Activated naive CD4-positive, alpha-beta T cell treated with anti-CD3 and anti-CD28 coated beads, Interleukin-2, amount 50 U/mL, for 24 hours (primary cell): Measurements from ENCODE around the gene ZNF780A.
"Not testable (repeated sequence)": the region's sequence is repeated elsewhere in the genome, so short reads cannot be mapped to it uniquely, and the experiment has no call there.

ENCODE experiments used
- H3K27ac Mint-ChIP-seq: one replicate; pipeline ENCODE4 v1.8.0; 2021; ENCODE audit warnings: mild to moderate bottlenecking, mixed read lengths
- H3K27me3 Mint-ChIP-seq: one replicate; pipeline ENCODE4 v1.8.0; 2021; ENCODE audit warnings: mixed read lengths
- H3K36me3 Mint-ChIP-seq: one replicate; pipeline ENCODE4 v1.8.0; 2021; ENCODE audit warnings: mixed read lengths
- H3K4me1 Mint-ChIP-seq: one replicate; pipeline ENCODE4 v1.8.0; 2021; ENCODE audit warnings: mixed read lengths
- H3K4me3 Mint-ChIP-seq: one replicate; pipeline ENCODE4 v1.8.0; 2021; ENCODE audit warnings: mild to moderate bottlenecking, mixed read lengths
- H3K9me3 Mint-ChIP-seq: one replicate; pipeline ENCODE4 v1.8.0; 2021; ENCODE audit warnings: mixed read lengths

ZNF780A gene

GRCh38 chr19:40090241-40091204 is at the start of gene ZNF780A:
Gene ZNF780A (minus strand): TSS chr19:40090943. CDS start chr19:40084753, 6,190 bp downstream.
- Mint-ChIP-seq H3K9me3 (no peaks in the 10 kb centered on the region), H3K27ac (peak within 1 kb of the TSS; percentile 99), H3K36me3 (peaks cover 13% of the 10 kb centered on the region), H3K27me3 (peaks cover 3% of the 10 kb centered on the region), H3K4me3 (peak within 1 kb of the TSS; percentile 100), H3K4me1 (peaks cover 50% of the 10 kb centered on the region)

DNA sequence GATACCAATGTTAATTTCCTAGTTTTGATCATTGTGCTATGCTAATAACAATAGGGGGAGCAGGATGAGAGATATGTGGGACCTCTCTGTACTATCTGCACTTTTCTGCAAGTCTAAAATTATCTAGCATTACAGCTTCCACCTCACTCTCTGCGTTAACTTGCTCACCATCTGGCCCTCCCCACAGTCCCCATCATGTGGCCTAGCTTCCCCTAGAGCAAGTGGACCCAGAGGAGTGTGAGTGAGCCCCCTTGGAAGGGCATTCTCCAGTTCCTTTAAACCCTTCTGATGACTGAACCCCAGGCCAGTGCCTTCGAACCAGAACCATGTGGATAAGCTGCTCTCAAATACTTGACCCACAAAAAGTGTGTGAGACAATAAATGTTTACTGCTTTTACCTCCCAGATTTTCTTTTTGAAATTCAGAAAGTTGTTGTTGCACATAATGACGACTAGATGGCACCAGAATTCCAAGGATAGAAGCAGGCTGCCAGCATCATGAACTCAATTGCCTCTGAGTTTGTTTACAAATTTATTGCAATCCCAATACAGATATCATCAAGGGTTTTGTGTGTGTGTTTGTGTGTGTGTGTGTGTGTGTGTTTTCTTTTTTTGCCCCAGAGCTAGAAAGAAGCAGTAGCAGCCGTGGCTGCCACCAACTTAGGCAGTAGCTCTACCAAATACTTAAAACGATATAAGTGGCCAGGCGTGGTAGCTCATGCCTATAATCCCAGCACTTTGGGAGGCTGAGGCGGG is 49.0 kb upstream of the ZNF780A start:
- H3K9me3 Mint-ChIP-seq, result no peaks in the 10 kb centered on the region
- no peak overlapping the region for H3K4me3 Mint-ChIP-seq
- peaks cover 24% of the 10 kb centered on the region for H3K4me1 Mint-ChIP-seq
- H3K27ac Mint-ChIP-seq, result peak overlapping the region; percentile 25
- no peaks in the 10 kb centered on the region for H3K27me3 Mint-ChIP-seq
- no peaks in the 10 kb centered on the region for H3K36me3 Mint-ChIP-seq

GRCh38 chr19:40136818-40137217 is 46.1 kb upstream of the ZNF780A start:
- Mint-ChIP-seq H3K9me3 (no peaks in the 10 kb centered on the region), H3K36me3 (no peaks in the 10 kb centered on the region), H3K4me3 (no peak overlapping the region), H3K27me3 (no peaks in the 10 kb centered on the region), H3K4me1 (peaks cover 4% of the 10 kb centered on the region), H3K27ac (no peak overlapping the region)

- Mint-ChIP-seq H3K9me3 (peaks cover 11% of the 10 kb centered on the region), H3K27ac (no peak overlapping the region), H3K4me3 (no peak overlapping the region), H3K27me3 (no peaks in the 10 kb centered on the region), H3K36me3 (no peaks in the 10 kb centered on the region), H3K4me1 (peaks cover 2% of the 10 kb centered on the region)
Observed at GRCh38 chr19:40134866-40135265, 44.1 kb upstream of the ZNF780A start.

GRCh38 chr19:40133491-40133890 is 42.7 kb upstream of the ZNF780A start:
- Mint-ChIP-seq H3K27me3 (peaks cover 4% of the 10 kb centered on the region), H3K9me3 (peaks cover 16% of the 10 kb centered on the region), H3K27ac (no peak overlapping the region), H3K36me3 (peaks cover 2% of the 10 kb centered on the region), H3K4me1 (no peaks in the 10 kb centered on the region), H3K4me3 (no peak overlapping the region)

DNA sequence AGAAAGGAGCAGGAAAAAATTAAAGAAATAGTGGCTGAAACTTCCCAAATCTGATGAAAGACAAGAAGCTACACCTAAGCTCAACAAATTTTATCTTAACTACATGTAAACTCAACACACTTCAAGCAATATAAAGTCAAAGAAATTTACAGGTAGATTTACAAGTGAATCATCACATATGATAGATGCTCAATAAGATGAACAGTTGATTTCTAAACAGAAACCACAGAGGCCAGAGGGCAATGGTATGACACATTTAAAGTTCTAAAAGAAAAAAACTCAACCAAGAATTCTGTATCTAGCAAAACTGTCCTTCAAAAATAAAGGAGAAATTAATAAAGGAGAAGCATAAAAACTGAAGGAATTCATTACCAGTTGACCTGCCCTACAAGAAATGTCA is 39.3 kb upstream of the ZNF780A start:
- Mint-ChIP-seq H3K4me3 (no peak overlapping the region), H3K27me3 (peaks cover 22% of the 10 kb centered on the region), H3K9me3 (peaks cover 16% of the 10 kb centered on the region), H3K4me1 (no peaks in the 10 kb centered on the region), H3K36me3 (peaks cover 4% of the 10 kb centered on the region), H3K27ac (no peak overlapping the region)

- no peak overlapping the region for H3K4me3 Mint-ChIP-seq
- H3K27ac Mint-ChIP-seq, result no peak overlapping the region
- H3K36me3 Mint-ChIP-seq, result peaks cover 4% of the 10 kb centered on the region
- peaks cover 24% of the 10 kb centered on the region for H3K27me3 Mint-ChIP-seq
- H3K9me3 Mint-ChIP-seq, result peaks cover 16% of the 10 kb centered on the region
- H3K4me1 Mint-ChIP-seq, result no peaks in the 10 kb centered on the region
Observed at GRCh38 chr19:40129425-40129824, 38.7 kb upstream of the ZNF780A start.

DNA sequence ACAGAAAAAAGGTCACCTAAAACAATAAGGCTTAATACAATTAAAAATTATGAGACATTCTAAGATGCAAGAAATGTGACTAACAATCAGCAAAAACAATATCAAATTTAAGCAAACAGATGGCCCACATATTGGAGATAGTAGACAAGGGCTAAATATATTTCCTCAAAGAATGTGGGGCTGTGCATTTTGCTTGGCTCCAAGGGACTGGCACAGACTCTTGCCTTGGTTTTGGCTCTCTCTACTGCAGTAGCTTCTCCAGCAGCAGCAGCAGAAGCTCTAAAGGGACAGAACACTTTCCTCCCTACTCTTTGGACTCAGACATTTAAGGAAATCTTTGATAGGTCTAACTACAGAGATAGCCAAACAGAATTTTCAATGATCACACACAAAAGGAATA is 38.2 kb upstream of the ZNF780A start:
- Mint-ChIP-seq H3K27me3 (peaks cover 28% of the 10 kb centered on the region), H3K9me3 (peaks cover 16% of the 10 kb centered on the region), H3K4me3 (no peak overlapping the region), H3K36me3 (peaks cover 4% of the 10 kb centered on the region), H3K27ac (no peak overlapping the region), H3K4me1 (no peaks in the 10 kb centered on the region)

GRCh38 chr19:40119380-40119779 is 28.6 kb upstream of the ZNF780A start:
- H3K27ac Mint-ChIP-seq, result no peak overlapping the region

DNA sequence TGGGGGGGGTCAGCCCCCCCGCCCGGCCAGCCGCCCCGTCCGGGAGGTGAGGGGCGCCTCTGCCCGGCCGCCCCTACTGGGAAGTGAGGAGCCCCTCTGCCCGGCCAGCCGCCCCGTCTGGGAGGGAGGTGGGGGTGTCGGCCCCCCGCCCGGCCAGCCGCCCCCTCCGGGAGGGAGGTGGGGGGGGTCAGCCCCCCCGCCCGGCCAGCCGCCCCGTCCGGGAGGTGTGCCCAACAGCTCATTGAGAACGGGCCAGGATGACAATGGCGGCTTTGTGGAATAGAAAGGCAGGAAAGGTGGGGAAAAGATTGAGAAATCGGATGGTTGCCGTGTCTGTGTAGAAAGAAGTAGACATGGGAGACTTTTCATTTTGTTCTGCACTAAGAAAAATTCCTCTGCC is 27.9 kb upstream of the ZNF780A start:
- not testable (repeated sequence) for H3K4me1 Mint-ChIP-seq, H3K36me3 Mint-ChIP-seq, H3K9me3 Mint-ChIP-seq, H3K4me3 Mint-ChIP-seq, H3K27ac Mint-ChIP-seq
- peaks cover 17% of the 10 kb centered on the region for H3K27me3 Mint-ChIP-seq

More at GRCh38 chr19:40119380-40119779, 28.6 kb upstream of the ZNF780A start:
- Mint-ChIP-seq H3K4me3 (no peak overlapping the region), H3K4me1 (no peaks in the 10 kb centered on the region), H3K9me3 (peaks cover 8% of the 10 kb centered on the region), H3K36me3 (peaks cover 2% of the 10 kb centered on the region), H3K27me3 (peaks cover 21% of the 10 kb centered on the region)

DNA sequence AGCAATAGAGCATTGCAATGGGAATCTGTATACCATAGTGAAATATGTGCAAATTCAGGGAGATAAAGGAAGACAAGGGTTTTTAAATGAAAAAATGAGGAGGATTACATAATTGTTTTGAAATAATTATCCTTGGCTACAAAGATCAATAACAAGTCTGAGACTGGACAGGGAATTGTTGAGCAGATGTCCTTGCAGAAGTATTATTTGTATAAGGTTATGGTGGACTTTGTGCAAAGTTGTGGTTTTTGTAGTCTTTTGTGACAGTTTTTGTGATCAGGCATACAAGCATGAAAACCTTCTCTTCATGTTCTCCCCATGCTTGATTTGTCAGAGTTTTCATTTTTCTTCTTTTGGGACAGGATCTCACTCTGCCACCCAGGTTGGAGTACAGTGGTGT is 25.3 kb upstream of the ZNF780A start:
- H3K36me3 Mint-ChIP-seq, result peaks cover 2% of the 10 kb centered on the region
- H3K4me1 Mint-ChIP-seq, result no peaks in the 10 kb centered on the region
- H3K4me3 Mint-ChIP-seq, result no peak overlapping the region
- peaks cover 10% of the 10 kb centered on the region for H3K27me3 Mint-ChIP-seq
- H3K9me3 Mint-ChIP-seq, result peaks cover 5% of the 10 kb centered on the region
- H3K27ac Mint-ChIP-seq, result no peak overlapping the region

GRCh38 chr19:40114119-40114518 is 23.4 kb upstream of the ZNF780A start:
- not testable (repeated sequence) for H3K9me3 Mint-ChIP-seq, H3K4me1 Mint-ChIP-seq, H3K36me3 Mint-ChIP-seq, H3K27ac Mint-ChIP-seq, H3K27me3 Mint-ChIP-seq, H3K4me3 Mint-ChIP-seq

DNA sequence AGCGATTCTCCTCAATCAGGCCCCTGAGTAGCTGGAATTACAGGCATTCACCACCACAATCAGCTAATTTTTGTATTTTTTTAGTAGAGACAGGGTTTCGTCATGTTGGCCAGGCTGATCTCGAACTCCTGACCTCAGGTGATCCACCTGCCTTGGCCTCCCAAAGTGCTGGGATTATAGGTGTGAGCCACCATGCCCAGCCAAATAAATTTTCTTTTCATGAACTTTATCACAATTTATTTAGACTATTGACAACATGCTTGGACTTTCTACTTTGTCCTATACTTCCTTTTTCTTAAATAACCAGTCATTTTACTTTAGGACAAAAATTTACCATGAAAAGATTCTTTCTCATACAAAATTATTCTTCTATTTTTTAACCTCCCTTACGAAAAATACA is 21.5 kb upstream of the ZNF780A start:
- not testable (repeated sequence) for H3K4me3 Mint-ChIP-seq, H3K36me3 Mint-ChIP-seq, H3K9me3 Mint-ChIP-seq, H3K27me3 Mint-ChIP-seq, H3K4me1 Mint-ChIP-seq, H3K27ac Mint-ChIP-seq

DNA sequence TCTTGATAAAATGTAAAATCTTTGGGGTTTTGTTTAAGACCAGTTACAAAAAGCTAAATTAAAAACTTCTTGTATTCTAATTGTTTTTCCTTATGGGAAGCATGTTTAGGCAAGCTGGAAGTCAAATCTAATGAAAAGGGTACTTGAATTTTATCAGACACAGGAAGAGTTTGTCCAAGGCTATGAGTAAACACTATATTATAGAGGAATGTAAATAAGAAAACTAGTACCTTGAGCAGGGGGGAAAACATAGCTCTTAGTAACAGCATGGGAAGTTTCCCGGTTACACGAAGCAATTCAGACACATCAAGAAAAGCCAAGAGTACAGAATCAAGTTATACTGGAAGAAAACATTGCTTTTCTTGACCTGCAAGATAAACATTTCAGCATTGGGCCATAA is 19.8 kb upstream of the ZNF780A start:
- peaks cover 3% of the 10 kb centered on the region for H3K27me3 Mint-ChIP-seq
- no peak overlapping the region for H3K4me3 Mint-ChIP-seq
- no peaks in the 10 kb centered on the region for H3K36me3 Mint-ChIP-seq
- no peaks in the 10 kb centered on the region for H3K4me1 Mint-ChIP-seq
- H3K27ac Mint-ChIP-seq, result no peak overlapping the region
- H3K9me3 Mint-ChIP-seq, result no peaks in the 10 kb centered on the region

DNA sequence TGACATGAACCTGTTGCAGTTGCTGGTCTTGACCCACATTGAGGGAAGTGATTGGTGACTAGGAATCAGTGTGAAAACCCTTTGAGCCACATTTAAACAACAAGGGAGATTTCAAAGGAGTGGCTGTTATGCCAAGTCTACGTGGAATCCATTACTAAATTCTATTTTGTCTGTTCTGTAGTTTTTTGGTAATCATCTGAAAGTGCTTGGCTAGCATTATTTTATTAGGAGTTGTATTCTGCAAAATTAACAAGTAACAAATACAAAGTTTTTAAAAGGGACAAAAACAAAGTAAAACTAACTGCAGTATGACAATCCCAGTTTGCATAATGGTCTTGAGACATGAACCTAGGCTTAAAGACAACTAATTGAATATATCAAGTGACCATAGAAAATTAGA is 14.0 kb upstream of the ZNF780A start:
- H3K4me1 Mint-ChIP-seq, result no peaks in the 10 kb centered on the region
- no peaks in the 10 kb centered on the region for H3K27me3 Mint-ChIP-seq
- H3K9me3 Mint-ChIP-seq, result no peaks in the 10 kb centered on the region
- H3K27ac Mint-ChIP-seq, result no peak overlapping the region
- H3K36me3 Mint-ChIP-seq, result no peaks in the 10 kb centered on the region
- no peak overlapping the region for H3K4me3 Mint-ChIP-seq

DNA sequence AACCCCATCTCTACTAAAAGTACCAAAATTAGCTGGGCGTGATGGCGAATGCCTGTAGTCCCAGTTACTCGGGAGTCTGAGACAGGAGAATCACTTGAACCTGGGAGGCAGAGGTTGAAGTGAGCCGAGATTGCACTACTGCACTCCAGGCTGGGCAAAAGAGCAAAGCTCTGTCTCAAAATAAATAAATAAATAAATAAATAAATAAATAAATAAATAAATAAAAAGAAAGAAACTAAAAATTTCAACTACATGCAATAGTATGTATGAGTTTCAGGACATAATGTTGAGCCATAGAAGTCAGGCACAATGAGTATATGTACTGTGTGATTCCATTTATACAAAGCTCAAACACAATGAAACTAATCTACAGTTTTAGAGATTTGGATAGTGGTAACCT is 12.9 kb upstream of the ZNF780A start:
- no peaks in the 10 kb centered on the region for H3K27me3 Mint-ChIP-seq
- no peaks in the 10 kb centered on the region for H3K9me3 Mint-ChIP-seq
- H3K36me3 Mint-ChIP-seq, result no peaks in the 10 kb centered on the region
- H3K4me3 Mint-ChIP-seq, result no peak overlapping the region
- no peak overlapping the region for H3K27ac Mint-ChIP-seq
- H3K4me1 Mint-ChIP-seq, result no peaks in the 10 kb centered on the region
